ENCODE measurements around the gene BBX.

The BBX gene

DNA sequence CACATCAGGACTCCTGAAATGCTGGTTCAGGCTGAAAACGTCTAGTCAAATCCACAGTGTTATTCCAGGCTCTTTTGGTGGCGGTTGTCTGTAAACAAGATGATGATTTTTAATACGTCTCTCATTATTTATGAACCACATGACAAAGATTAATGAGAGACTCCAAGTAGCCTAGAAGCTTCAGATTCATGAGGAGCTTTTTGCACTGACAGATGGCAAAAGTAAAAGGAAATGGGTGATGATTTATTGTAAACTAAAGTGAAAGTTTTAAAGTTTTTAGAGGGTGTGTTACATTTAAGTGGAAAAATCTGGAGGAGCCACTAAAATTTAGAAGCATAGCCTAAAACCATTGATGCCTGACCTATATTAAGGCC, 77.0 kb downstream of the BBX start:
- no peak for DNase-seq (ENCODE audit: low read depth in 2 of 2)

DNA sequence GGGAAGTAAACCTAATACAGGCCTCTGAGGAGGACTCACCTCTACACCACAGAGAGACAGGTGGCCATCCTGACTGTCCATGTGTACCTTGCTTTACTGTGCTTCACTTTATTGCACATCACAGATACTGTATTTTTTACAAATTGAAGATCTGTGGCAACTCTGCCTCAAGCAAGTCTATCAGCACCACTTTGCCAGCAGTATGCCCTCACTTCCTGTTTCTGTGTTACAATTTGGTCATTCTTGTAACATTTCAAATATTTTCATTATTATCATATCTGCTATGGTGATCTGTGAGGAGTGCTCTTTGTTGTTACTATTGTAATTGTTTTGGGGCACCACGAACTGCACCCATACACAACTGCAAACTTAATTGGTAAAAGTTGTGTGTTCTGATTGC, 78.0 kb downstream of the BBX start:
- DNase-seq (ENCODE audit: low read depth in 2 of 2) = no peak

GRCh38 chr3:107604057-107604822, 81.5 kb downstream of the BBX start:
- no peak for DNase-seq (ENCODE audit: low read depth in 2 of 2)

- no peak for DNase-seq (ENCODE audit: low read depth in 2 of 2)
Observed at GRCh38 chr3:107611775-107612469, 89.2 kb downstream of the BBX start.

GRCh38 chr3:107612664-107613084, 89.9 kb downstream of the BBX start:
- DNase-seq (ENCODE audit: low read depth in 2 of 2) = no peak

- DNase-seq (ENCODE audit: low read depth in 2 of 2) = no peak
Observed at GRCh38 chr3:107619549-107619948, 96.8 kb downstream of the BBX start.

DNA sequence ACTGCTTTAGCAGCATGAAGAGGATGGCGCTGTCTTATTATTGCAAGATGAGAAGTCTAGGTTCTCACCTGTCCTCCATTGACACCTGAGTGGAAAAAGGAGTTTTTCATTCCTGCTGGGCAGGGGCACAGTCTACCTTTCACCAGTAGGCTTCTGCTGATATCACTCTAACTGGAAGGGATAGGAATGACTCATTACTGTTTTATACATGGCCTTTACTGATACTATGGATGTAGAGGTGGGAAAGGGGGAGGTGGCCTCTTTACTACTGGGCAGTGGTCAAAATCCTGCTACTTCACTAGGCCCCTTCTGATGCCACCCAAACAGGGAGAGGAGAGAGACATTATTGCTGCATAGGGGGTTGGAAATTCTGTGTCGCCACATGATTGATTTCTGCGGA, 97.8 kb downstream of the BBX start:
- DNase-seq (ENCODE audit: low read depth in 2 of 2) = no peak

DNA sequence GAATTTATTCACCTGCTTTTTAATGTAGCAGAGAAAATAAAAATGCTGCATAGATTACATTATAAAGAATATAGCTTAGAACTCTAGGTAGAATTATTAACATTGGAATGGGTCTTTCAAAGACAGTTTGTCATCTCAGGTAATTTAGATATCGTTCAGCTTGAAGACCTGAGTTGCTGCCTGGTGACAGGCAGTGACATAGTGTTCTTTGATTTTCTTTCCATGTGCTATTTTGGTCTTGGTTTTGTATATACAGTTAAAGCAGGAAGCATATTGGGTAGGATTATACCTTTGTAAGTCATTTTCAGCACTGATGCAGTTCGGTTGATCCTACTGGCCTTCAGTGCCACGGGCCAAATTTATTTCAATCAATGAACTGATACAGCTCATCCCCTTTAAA, 98.7 kb downstream of the BBX start:
- DNase-seq (ENCODE audit: low read depth in 2 of 2) = no peak

DNA sequence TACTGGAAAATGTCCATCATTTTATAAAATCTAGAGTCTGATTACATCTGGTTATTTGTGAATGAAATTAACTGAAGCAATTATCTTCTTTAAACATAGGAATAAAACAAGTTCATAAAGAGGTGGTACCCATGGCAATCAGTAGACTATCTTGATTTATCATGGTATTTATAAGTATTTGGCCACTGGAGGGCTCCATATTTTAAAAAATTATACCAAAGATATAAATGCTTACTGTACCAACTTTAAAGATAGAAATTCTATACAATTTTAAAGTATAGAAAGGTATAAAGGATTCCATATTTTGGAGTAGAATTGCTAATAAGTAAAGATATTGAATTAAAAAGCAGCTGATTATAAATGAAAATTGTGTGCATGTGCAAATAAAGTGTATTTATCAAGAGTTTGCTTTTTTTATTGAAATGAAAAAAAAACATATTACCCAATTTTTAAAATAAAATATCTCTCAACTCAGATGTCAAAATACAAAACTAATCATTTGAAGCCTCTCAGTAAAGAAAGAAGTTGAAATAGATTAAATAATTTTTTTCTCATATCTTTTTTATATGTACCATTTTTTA, 105.3 kb downstream of the BBX start:
- DNase-seq (ENCODE audit: low read depth in 2 of 2) = no peak

DNA sequence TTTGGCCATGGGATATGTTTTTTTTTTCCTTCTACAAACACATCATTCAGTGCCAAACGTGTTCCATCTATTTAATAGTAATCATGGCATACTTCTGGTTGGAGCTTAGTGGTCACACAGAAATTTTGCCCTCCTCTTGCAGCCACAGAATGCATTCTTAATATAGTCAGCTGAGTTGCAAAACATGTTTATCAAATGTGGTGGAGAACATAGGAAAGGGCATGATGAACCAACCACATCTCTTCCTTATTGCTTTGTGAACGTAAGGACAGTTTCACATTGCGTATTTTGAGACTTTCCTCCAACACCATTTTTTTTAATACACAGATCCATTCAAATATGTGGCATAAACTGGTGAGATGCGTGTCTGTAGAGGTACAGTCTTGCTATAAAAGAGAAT, 106.8 kb downstream of the BBX start:
- DNase-seq (ENCODE audit: low read depth in 2 of 2) = no peak

DNA sequence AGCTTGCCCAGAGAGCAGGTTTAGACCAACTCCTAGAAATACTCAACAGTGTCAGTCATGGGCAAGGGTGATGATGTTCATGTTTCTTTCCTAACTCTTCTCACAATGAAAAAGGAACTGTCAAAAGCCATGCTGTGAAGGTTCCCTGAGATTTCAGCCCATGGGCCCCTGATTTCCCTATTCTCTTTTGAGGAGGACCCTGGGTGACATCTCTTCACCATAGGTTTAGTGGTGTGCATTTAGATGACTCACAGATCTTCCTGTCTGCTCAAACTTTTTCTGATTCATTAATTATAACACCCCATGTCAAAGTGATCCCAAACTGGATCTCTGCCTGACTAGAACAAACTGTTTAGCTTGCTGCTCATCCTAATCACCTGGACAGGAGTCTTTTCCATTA, 108.0 kb downstream of the BBX start:
- no peak for DNase-seq (ENCODE audit: low read depth in 2 of 2)

GRCh38 chr3:107632576-107632975, 109.8 kb downstream of the BBX start:
- DNase-seq (ENCODE audit: low read depth in 2 of 2) = no peak

- DNase-seq (ENCODE audit: low read depth in 2 of 2) = no peak
Observed at GRCh38 chr3:107633327-107634098, 110.8 kb downstream of the BBX start.

GRCh38 chr3:107634099-107634489, 111.3 kb downstream of the BBX start:
- no peak for DNase-seq (ENCODE audit: low read depth in 2 of 2)

DNA sequence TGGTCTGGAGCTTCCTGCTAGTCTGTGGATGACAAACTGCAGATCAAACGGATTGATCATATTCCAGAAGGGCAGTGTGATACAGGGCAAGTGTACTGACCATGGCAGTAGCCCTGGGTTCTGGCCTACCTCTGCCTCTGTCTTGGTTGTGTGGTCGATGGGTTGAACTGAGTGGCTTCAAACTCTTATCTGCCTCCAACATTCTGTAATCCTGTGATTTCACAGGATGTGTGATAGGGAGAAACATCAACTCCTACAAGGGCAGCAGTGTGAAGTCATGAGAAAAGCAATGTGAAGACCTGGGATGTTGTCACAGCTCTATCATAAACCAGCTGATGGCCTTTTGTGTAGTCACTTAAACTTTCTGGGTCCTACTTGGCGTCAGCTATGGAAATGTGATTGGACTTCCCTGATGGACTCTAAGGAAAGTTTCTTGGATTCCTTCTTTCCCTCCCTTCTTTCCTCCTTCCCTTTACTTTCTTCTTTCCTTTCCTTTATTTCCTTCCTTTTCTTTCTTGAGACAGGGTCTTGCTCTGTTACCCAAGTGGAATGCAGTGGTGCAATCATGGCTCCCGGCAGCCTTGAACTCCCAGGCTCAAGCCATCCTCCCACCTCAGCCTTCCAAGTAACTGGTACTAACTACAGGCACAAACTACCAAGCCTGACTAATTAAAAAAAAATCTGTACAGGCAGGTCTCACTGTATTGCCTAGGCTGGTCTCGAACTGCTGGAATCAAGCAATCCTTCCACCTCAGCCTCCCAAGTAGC, 114.8 kb downstream of the BBX start:
- DNase-seq (ENCODE audit: low read depth in 2 of 2) = no peak

GRCh38 chr3:107641572-107642307, 119.0 kb downstream of the BBX start:
- DNase-seq (ENCODE audit: low read depth in 2 of 2) = no peak

DNA sequence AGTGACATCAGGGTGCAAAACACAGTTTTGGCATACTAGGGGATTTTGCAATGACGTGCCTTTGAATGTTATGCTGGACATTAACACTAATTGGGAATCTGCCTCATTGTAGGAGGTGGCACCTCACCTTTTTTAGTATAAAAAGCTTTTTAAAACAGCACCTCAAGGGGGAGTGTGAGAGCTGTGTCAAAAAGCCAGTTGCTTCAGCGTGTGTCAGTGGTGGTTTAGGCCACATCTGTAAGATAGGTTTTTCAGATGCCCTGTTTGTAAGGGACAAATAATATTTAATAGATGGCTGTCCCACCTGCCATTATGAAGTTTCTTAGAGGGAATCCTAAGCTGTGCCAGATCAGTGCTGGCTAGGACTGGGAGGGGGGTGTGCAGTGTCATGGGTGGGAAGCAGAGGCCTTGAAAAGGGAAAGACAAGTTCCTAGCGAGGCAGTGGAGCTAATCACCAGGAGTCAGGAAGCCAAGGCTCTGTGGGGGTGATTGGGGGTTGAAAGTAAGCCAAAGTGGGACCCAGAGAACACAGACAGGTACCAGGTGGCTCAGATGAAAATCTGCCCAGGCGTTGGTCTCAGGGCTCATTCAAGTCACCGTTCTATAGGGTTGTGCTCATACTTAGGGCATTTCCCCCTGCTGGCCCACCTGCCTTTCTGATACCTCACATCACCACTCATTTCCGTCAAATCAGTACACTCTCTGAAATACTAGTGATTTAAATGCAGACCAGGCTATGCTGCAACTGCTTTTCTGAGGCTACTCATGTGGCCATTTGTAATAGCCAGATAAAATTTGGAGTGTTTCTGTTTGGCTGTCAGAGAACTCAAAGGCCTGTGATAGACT, 120.5 kb downstream of the BBX start:
- DNase-seq (ENCODE audit: low read depth in 2 of 2) = no peak

- DNase-seq (ENCODE audit: low read depth in 2 of 2) = no peak
Observed at GRCh38 chr3:107644631-107645030, 121.9 kb downstream of the BBX start.

GRCh38 chr3:107650788-107651187, 128.0 kb downstream of the BBX start:
- DNase-seq (ENCODE audit: low read depth in 2 of 2) = no peak

DNA sequence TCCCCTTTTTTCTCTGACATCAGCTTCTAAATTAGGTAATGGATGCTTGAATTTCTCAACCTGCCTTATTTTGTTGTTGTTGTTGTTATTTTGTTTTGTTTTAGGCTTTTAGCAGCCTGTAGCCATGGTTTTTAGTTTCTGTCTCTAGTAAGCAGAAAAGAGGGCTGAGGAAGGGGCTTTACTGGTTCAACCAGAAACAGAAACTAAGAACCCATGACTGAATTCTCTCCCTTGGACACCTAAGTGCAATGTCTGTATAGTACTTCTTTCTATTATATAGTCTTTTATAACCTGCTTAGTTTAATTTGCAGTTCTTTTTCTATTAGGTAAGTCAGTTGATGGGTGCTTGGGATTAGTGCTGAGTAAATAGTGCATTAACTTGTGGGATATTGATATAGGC, 129.0 kb downstream of the BBX start:
- no peak for DNase-seq (ENCODE audit: low read depth in 2 of 2)
